NCI-H187 (cell line): ENCODE measurements around the gene ARHGEF37.
A peak's percentile ranks its signal among the peaks of the same experiment; 100 is the strongest.
"Not testable (repeated sequence)": the region's sequence is repeated elsewhere in the genome, so short reads cannot be mapped to it uniquely, and the experiment has no call there.

Experiments used
- DNase-seq, 2 experiments: peaks; one replicate each; lab custom pipeline; 2025; lab: John Stamatoyannopoulos, UW

ARHGEF37 gene

GRCh38 chr5:149647334-149647733 is 66.0 kb downstream of the ARHGEF37 start:
- no peak for DNase-seq

GRCh38 chr5:149648464-149649393 is 67.4 kb downstream of the ARHGEF37 start:
- not testable (repeated sequence) for DNase-seq

- not testable (repeated sequence) for DNase-seq
These were observed 68.4 kb downstream of the ARHGEF37 start for GRCh38 chr5:149649730-149650129.

- no peak for DNase-seq
These were observed 70.4 kb downstream of the ARHGEF37 start for GRCh38 chr5:149651686-149652085.

DNA sequence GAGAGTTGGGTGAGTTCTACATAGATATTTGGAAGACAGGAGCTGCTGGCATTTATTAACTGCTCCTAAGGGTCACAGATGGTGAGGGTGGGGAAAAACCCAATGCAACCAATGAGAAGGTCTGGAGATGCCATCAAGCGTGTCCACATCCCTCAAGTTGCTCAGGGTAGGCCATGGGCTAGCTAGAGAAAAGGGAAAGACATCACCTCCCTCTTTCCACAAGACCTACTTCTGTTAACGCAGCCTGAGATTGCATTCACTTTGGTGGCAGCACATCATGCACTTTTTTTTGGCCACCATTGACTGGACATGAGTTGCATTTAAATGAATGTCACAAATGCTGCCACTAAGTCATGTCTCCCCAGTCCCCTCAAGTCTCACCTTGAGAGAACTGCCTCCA is 71.4 kb downstream of the ARHGEF37 start:
- DNase-seq: no peak

DNA sequence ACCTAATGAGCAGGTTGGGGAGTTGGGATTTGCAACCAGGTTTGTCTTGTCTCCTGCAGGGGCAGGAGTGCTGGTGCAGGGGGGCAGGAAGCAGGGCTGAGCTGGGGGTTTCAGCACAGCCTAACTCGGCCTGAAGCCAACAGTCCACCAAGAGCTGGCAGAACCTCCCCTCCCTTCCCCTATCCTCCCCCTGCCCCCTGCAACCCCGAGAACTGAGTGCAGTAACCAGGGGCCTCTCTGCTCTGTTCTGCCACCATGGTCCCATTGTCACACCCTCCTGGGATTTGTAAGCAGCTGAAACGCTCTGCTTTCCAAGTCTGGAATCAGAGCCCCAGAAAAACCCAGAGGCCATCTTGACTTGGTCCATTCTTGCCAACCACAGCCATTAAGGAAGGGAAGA is 72.9 kb downstream of the ARHGEF37 start:
- DNase-seq: no peak

DNA sequence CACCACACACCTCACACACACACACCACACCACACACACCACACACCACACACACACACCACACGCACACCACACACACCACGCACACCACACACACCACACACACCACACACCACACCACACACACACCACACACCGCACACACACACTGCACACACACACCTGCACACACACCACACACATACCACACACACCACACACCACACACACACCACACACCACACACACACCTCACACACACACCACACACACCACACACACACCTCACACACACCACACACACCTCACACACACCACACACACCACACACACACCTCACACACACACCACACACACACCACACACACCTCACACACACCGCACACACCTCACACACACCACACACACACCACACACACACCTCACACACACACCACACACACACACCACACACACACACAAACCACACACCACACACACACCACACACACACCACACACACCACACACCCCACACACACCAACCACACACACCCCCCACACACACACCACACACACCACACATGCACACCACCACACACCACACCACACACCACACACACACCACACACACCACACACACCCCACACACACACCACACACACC is 73.7 kb downstream of the ARHGEF37 start:
- DNase-seq: no peak

- peak; percentile 69 to 71 for DNase-seq
These were observed 75.4 kb downstream of the ARHGEF37 start for GRCh38 chr5:149656576-149657182.

GRCh38 chr5:149657324-149657723 is 76.0 kb downstream of the ARHGEF37 start:
- DNase-seq: no peak

DNA sequence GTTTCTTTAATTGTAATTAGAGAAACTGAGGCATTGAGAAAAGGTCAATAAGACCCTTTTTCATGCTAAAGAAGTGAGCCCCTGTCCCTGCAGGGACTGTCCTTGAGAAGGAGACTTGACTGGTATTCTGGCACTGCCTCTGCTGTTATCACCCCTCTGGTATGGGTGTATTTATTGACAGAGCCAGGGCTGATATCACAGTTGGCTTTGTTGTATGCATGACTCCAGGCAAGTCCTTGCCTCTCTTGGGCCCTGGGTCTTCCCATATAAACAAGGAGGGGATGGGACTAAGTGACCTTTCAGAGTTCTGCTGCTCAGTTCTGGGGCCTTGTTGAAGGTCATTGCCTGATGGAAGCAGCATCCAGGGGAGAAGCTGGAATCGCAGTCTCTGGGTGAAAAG is 77.0 kb downstream of the ARHGEF37 start:
- DNase-seq: no peak

- DNase-seq: no peak
These were observed 82.8 kb downstream of the ARHGEF37 start for GRCh38 chr5:149664083-149664482.

GRCh38 chr5:149664666-149665415 is 83.5 kb downstream of the ARHGEF37 start:
- no peak for DNase-seq

- no peak for DNase-seq
These were observed 84.3 kb downstream of the ARHGEF37 start for GRCh38 chr5:149665416-149666175.

GRCh38 chr5:149666212-149666852 is 85.0 kb downstream of the ARHGEF37 start:
- no peak for DNase-seq

DNA sequence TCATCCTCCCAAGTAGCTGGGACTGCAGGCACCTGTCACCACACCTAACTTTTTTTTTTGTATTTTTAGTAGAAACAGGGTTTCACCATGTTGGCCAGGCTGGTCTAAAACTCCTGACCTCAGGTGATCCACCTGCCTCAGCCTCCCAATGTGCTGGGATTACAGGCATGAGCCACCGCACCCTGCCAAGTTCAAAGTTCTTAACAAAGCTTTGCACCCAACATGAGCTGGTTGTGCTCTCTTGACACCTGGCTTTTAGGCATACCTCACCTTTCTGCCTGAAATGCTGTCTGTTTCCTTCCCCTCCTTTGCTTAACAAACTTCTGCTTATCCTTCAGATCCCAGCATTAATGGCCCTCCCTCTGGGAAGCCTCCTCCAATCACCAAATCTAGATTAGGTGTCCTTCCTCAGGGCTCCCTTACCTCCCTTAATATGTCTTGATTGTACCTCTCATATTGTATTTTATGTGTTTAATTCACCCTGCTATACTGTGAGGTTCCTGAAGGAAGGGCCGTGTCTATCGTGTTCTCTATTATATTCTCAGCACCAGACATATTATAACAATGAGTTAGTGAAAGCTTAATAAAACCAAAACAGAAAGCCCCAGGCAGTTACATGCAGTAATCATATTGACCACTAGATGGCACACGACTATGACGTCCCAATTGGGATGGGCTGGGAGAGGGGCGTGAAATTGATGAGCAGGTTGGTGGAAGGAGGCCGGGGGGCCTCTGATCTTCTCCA is 86.0 kb downstream of the ARHGEF37 start:
- DNase-seq: no peak

- DNase-seq: no peak
These were observed 86.6 kb downstream of the ARHGEF37 start for GRCh38 chr5:149667829-149668330.

- not testable (repeated sequence) for DNase-seq
These were observed 88.0 kb downstream of the ARHGEF37 start for GRCh38 chr5:149669273-149669672.

GRCh38 chr5:149671544-149671943 is 90.2 kb downstream of the ARHGEF37 start:
- no peak for DNase-seq

DNA sequence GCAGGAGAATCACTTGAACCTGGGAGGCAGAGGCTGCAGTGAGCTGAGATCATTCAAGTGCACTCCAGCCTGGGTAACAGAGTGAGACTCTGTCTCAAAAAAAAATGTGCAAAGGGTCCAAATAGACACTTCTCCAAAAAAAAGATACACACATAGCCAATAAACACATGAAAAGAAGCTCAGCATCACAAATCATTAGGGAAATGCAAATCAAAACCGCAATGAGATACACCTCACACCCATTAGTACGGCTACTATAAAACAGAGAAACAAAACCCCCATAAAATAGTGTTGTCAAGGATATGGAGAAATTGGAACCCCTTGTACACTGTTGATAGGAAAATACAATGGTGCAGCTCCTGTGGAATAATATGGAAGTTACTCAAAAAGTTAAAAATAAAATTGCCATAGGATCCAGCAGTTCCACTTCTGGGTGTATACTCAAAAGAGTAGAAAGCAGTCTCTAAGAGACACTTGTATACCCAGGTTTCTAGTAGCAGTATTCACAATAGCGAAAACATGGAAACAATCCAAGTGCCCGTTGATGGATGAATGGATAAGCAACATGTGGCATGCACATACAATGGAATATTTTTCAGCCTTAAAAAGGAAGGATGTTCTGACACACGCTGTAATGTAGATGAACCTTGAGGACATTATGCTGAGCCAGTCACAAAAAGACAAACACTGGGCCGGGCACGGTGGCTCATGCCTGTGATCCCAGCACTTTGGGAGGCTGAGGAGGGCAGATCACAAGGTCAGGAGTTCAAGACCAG is 91.6 kb downstream of the ARHGEF37 start:
- DNase-seq: no peak
